Measurements from ENCODE around the gene FCRL5. TPM values are rescaled to one million over a fixed set of nuclear protein-coding genes. Genes with fewer than 3 reads are reported as not detected.
"Not testable (repeated sequence)": the region's sequence is repeated elsewhere in the genome, so short reads cannot be mapped to it uniquely, and the experiment has no call there.

FCRL5 gene
- total RNA-seq, 3 donors from 2014 or later = 1.6 to 5.2 TPM; not detected in 1

DNA sequence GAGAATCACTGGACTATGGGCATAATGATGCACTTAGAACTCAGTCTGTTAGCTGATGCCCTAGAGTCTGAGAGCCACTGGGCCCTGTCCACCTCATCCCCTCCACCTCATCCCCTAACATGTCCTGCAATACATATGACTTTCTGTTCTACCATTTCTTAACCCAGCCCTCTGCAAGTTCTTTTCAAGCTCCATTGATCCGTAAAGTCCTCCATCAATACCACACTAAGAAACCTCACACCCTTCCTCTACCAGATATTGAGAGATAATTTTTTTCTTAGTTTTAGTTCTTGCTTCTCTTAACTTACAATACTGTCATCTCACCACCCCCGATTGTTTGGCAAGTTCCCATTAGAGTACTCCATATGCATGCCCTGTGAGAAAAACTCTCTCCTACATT is 23.4 kb upstream of the FCRL5 start:
- no peaks in the 10 kb centered on the region for H3K27me3 ChIP-seq

DNA sequence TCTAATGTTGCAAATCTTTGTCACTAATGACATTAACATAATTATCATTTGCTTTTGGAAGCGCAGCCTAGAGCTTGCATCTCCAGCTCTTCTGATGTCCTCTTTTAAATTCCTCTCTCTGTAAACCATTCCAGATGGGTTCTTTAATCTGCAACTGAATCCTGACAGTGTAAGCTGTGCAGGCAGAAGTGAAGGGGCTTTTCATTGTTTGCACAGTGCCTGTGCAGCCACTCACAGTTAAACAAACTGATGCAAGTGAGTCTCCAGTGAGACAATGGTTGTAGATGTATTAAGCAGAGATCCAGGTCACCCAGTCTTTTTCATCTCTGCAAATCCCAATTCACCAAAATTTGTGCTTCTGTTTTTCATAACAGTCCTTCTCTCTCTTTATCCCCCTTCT is 22.5 kb upstream of the FCRL5 start:
- no peak for DNase-seq (ENCODE audit: low spot score in 2 of 2)
- no peaks in the 10 kb centered on the region for H3K36me3 ChIP-seq
- no peaks in the 10 kb centered on the region for H3K27me3 ChIP-seq
- no peak overlapping the region for H3K4me3 ChIP-seq
- no peaks in the 10 kb centered on the region for H3K9me3 ChIP-seq
- no peak overlapping the region for H3K27ac ChIP-seq
- H3K4me1 ChIP-seq = no peaks in the 10 kb centered on the region
- TF ChIP-seq, protein P1, sequence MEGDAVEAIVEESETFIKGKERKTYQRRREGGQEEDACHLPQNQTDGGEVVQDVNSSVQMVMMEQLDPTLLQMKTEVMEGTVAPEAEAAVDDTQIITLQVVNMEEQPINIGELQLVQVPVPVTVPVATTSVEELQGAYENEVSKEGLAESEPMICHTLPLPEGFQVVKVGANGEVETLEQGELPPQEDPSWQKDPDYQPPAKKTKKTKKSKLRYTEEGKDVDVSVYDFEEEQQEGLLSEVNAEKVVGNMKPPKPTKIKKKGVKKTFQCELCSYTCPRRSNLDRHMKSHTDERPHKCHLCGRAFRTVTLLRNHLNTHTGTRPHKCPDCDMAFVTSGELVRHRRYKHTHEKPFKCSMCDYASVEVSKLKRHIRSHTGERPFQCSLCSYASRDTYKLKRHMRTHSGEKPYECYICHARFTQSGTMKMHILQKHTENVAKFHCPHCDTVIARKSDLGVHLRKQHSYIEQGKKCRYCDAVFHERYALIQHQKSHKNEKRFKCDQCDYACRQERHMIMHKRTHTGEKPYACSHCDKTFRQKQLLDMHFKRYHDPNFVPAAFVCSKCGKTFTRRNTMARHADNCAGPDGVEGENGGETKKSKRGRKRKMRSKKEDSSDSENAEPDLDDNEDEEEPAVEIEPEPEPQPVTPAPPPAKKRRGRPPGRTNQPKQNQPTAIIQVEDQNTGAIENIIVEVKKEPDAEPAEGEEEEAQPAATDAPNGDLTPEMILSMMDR (IDR thresholded peaks at IDR 0.05) = no peak
- TF ChIP-seq POLR2A (IDR thresholded peaks at IDR 0.05) = no peak
- intact Hi-C loops (cut with DNase I; ENCODE audit: low total_unique reads) = no loop called here

More for the DNA sequence above, 23.4 kb upstream of the FCRL5 start:
- H3K4me3 ChIP-seq = no peak overlapping the region
- H3K27ac ChIP-seq = no peak overlapping the region
- intact Hi-C loops (cut with DNase I; ENCODE audit: low total_unique reads) = no loop called here
- H3K9me3 ChIP-seq = no peaks in the 10 kb centered on the region
- TF ChIP-seq POLR2A (IDR thresholded peaks at IDR 0.05) (no peak), POLR2AphosphoS5 (IDR thresholded peaks at IDR 0.05) (no peak)
- no peaks in the 10 kb centered on the region for H3K36me3 ChIP-seq
- no peak for DNase-seq (ENCODE audit: low spot score in 2 of 2)
- no peaks in the 10 kb centered on the region for H3K4me1 ChIP-seq

DNA sequence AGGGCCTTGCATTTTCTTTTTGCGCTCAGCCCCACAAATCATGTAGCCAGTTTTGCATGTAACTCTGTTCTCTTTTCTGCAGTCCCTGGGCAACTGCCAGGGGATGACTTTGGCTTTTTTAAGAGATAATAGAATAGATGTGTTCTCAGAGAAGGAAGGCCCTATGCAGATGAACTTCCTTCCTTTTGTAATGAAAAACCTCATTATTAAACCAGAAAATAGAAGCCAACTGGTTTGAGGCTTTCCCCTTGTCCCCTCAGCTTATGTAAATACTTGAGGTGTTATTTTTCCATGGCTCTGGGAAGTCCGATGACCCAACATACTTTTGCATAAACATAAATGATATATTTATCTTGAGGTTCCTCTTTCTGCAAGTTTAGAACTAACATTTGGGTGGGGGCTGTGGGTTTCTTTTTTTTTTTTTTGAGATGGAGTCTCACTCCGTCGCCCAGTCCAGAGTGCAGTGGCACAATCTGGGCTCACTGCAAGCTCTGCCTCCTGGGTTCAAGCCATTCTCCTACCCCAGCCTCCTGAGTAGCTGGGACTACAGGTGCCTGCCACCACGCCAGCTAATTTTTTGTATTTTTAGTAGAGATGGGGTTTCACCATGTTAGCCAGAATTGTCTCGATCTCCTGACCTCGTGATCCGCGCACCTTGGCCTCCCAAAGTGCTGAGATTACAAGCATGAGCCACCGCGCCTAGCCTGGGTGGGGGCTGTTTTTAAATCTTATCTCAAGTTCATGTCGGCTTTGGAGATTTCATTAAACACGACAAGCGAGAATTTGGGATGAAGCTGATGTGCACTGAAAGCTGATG is 14.4 kb upstream of the FCRL5 start:
- intact Hi-C loops (cut with DNase I; ENCODE audit: low total_unique reads) = no loop called here
- Histone ChIP-seq H3K4me3 (no peak overlapping the region), H3K36me3 (no peaks in the 10 kb centered on the region), H3K27me3 (no peaks in the 10 kb centered on the region), H3K4me1 (no peaks in the 10 kb centered on the region), H3K9me3 (no peaks in the 10 kb centered on the region), H3K27ac (no peak overlapping the region)
- no peak for TF ChIP-seq POLR2A (IDR thresholded peaks at IDR 0.05)
- no peak for TF ChIP-seq POLR2AphosphoS5 (IDR thresholded peaks at IDR 0.05)
- TF ChIP-seq, protein P1 (IDR thresholded peaks at IDR 0.05) = no peak
- no peak for DNase-seq (ENCODE audit: low spot score in 2 of 2)

DNA sequence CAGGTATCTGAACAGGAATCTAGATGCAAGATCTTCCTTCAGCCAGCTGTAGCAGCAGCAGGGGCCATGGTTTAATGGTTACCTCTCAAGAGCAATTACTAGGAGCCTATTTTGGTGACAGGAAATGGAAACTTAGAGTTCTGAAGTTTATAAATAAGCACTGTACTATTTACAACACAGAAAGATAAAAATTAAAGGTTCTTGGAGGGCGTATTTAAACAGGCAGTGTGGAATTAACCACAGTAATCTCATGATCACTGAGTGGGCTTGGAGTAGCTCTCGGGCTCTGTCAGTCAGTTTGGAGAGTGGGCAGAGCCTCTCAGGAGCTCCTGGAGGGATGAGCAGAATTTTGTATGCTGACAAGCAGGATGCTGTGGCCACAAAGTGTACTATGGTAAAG is 10.2 kb upstream of the FCRL5 start:
- TF ChIP-seq POLR2AphosphoS5 (IDR thresholded peaks at IDR 0.05) (no peak), POLR2A (IDR thresholded peaks at IDR 0.05) (no peak)
- TF ChIP-seq, protein P1 (IDR thresholded peaks at IDR 0.05) = no peak
- Histone ChIP-seq H3K4me3 (no peak overlapping the region), H3K27ac (no peak overlapping the region), H3K9me3 (no peaks in the 10 kb centered on the region), H3K36me3 (no peaks in the 10 kb centered on the region), H3K4me1 (no peaks in the 10 kb centered on the region), H3K27me3 (no peaks in the 10 kb centered on the region)
- DNase-seq (ENCODE audit: low spot score in 2 of 2) = no peak
- intact Hi-C loops (cut with DNase I; ENCODE audit: low total_unique reads) = loop anchor here (5.0 kb wide), 1 partner anchor 305 kb away; no protein-coding TSS in a partner anchor

DNA sequence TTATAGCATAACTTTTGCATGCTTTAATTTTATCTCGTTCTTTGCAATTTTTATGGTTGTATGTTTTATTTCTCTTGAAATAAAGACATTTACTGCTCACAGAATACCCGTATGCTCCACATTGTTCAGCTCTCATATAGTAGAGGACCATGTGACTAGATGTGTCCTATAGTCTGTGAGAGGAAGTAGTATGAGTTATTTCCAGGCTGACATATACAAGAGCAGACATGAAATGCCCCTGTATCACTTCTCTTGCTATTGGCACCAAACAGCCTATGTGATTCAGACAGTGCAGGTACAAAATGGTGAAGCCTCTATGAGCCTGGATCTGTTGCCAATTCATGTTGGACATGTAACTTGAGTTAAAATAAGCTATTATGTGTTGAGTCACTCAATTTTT is 5.8 kb upstream of the FCRL5 start:
- H3K27ac ChIP-seq = no peak overlapping the region
- DNase-seq (ENCODE audit: low spot score in 2 of 2) = no peak
- no peak overlapping the region for H3K4me3 ChIP-seq
- no peaks in the 10 kb centered on the region for H3K9me3 ChIP-seq
- no peaks in the 10 kb centered on the region for H3K36me3 ChIP-seq
- intact Hi-C loops (cut with DNase I; ENCODE audit: low total_unique reads) = no loop called here
- no peaks in the 10 kb centered on the region for H3K27me3 ChIP-seq
- no peaks in the 10 kb centered on the region for H3K4me1 ChIP-seq
- TF ChIP-seq POLR2AphosphoS5 (IDR thresholded peaks at IDR 0.05) = no peak
- TF ChIP-seq, protein P1 (IDR thresholded peaks at IDR 0.05) = no peak
- no peak for TF ChIP-seq POLR2A (IDR thresholded peaks at IDR 0.05)

DNA sequence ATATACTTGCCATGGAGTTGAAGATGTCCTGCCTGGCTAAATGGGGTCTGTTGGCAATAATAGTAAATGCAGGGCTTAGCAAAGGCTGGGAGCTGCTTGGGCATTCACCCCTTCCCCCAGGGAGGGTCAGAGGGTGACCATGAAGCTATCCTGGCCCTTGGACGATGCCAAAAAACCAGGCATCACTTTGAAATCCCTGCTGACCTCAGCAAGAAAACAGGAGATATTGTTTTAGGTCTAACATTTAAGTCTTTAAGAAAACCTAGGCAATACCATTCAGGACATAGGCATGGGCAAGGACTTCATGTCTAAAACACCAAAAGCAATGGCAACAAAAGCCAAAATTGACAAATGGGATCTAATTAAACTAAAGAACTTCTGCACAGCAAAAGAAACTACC is 4.2 kb downstream of the FCRL5 start:
- intact Hi-C loops (cut with DNase I; ENCODE audit: low total_unique reads); H3K36me3 ChIP-seq; H3K9me3 ChIP-seq; DNase-seq (ENCODE audit: low spot score in 2 of 2); H3K4me1 ChIP-seq; H3K27ac ChIP-seq; H3K4me3 ChIP-seq; H3K27me3 ChIP-seq: not testable (repeated sequence)

All from breast epithelium (tissue), 4 donors.